HCT116 (cell line): Measurements from ENCODE around the gene EMC10. TPM values are rescaled to one million over a fixed set of nuclear protein-coding genes. Genes with fewer than 3 reads are reported as not detected.

Experiments used
- ATAC-seq: fragments of 200-7000 bp; cut with Tn5 transposase; 2 replicates; pipeline ENCODE4 v1.9.1; 2020; ENCODE audit warnings: mild to moderate bottlenecking, moderate library complexity
- BruUV-seq: library from RNA; stranded (reverse); fragments of 400-500 nt; replicated peaks from 2 replicates; lab custom pipeline; 2021; lab: Mats Ljungman, UMichigan
- CTCF ChIA-PET: fragments of 300-600 bp; sonication (Branson Sonifier 250); formaldehyde crosslinking; loops from one replicate; lab custom pipeline; 2021; ENCODE audit warnings: antibody characterized with exemption; lab: Charles Lee
- POLR2A ChIA-PET: fragments of 300-600, 350-600 bp; sonication (Branson Sonifier 250); formaldehyde crosslinking; loops from one replicate; lab custom pipeline; 2021; ENCODE audit warnings: antibody characterized with exemption; lab: Charles Lee
- RAD21 ChIA-PET, 2 experiments: fragments of 300-600 bp; sonication (Branson Sonifier 250); formaldehyde crosslinking; loops; one replicate each; lab custom pipeline; 2023; ENCODE audit warnings: low total read pairs in 2 of 2; ENCODE audit not compliant: uncharacterized antibody in 2 of 2, unreplicated experiment in 2 of 2, low non-redundant PET in 1 of 2; lab: Charles Lee
- DNase-seq: peaks from one replicate; pipeline ENCODE4 v3.0.0-alpha.2; 2010; ENCODE audit warnings: low read depth, low spot score
- H2AFZ ChIP-seq: fragments of 200-600 bp; shearing (Covaris generic), sonication (generic); 2 replicates; pipeline ENCODE4 v1.6.1; 2017; ENCODE audit warnings: low read depth, mixed run types, mixed read lengths, antibody characterized with exemption, low read length; ENCODE audit not compliant: poor library complexity, severe bottlenecking
- H3K27ac ChIP-seq: 2 replicates; pipeline ENCODE4 v1.5.1; 2012; ENCODE audit warnings: low read depth, low read length
- H3K27me3 ChIP-seq: fragments of 200-600 bp; sonication (generic); 2 replicates; pipeline ENCODE4 v1.6.1; 2016; ENCODE audit warnings: mixed run types, low read length, mixed read lengths; ENCODE audit not compliant: insufficient read depth
- H3K36me3 ChIP-seq, 2 experiments: fragments of 200-500 bp in 1 of 2; fragments of 200-600 bp in 1 of 2; sonication (Bioruptor generic) in 1 of 2; sonication (generic) in 1 of 2; 2 replicates each; pipeline versions ENCODE4 v1.5.1 to v1.6.1; 2014 to 2016; ENCODE audit warnings: low read length in 2 of 2, inconsistent platforms in 1 of 2, mixed read lengths in 1 of 2, mixed run types in 1 of 2; ENCODE audit not compliant: insufficient read depth in 2 of 2, control insufficient read depth in 1 of 2
- H3K4me1 ChIP-seq, 2 experiments: fragments of 200-600 bp in 1 of 2; sonication (generic) in 1 of 2; 2 replicates each; pipeline versions ENCODE4 v1.5.1 to v1.6.1; 2012 to 2017; ENCODE audit warnings: low read length in 2 of 2, inconsistent platforms in 1 of 2, mild to moderate bottlenecking in 1 of 2, mixed read lengths in 1 of 2, mixed run types in 1 of 2, moderate library complexity in 1 of 2; ENCODE audit not compliant: insufficient read depth in 2 of 2, control insufficient read depth in 1 of 2
- H3K4me2 ChIP-seq: fragments of 200-600 bp; sonication (generic); 2 replicates; pipeline ENCODE4 v1.6.1; 2017; ENCODE audit warnings: mixed run types, low read length, mixed read lengths
- H3K4me3 ChIP-seq, 2 experiments: fragments of 200-600 bp in 1 of 2; sonication (generic) in 1 of 2; replicated peaks in 1 of 2; 2 replicates each; pipeline ENCODE4 v1.5.1; 2011 to 2016; ENCODE audit warnings: low read length in 2 of 2, control low read depth in 1 of 2, low read depth in 1 of 2, mild to moderate bottlenecking in 1 of 2, mixed read lengths in 1 of 2, mixed run types in 1 of 2
- H3K79me2 ChIP-seq: fragments of 200-600 bp; sonication (generic); 2 replicates; pipeline ENCODE4 v1.6.1; 2017; ENCODE audit warnings: mild to moderate bottlenecking, mixed run types, low read length, moderate library complexity, mixed read lengths; ENCODE audit not compliant: insufficient read depth
- H3K9ac ChIP-seq: fragments of 200-600 bp; sonication (generic); 2 replicates; pipeline ENCODE4 v1.6.1; 2016; ENCODE audit warnings: low read length, mixed read lengths
- H3K9me2 ChIP-seq: fragments of 200-600 bp; sonication (generic), shearing (Covaris generic); 2 replicates; pipeline ENCODE4 v1.6.1; 2017; ENCODE audit warnings: mixed run types, mild to moderate bottlenecking, moderate library complexity; ENCODE audit not compliant: insufficient read depth
- H3K9me3 ChIP-seq, 2 experiments: fragments of 200-500 bp in 1 of 2; fragments of 200-600 bp in 1 of 2; sonication (Bioruptor generic) in 1 of 2; sonication (generic) in 1 of 2; 2 replicates each; pipeline ENCODE4 v1.6.1; 2014 to 2017; ENCODE audit warnings: low read length in 2 of 2, mixed read lengths in 2 of 2, inconsistent platforms in 1 of 2, low read depth in 1 of 2, mild to moderate bottlenecking in 1 of 2, mixed run types in 1 of 2, moderate library complexity in 1 of 2; ENCODE audit not compliant: control insufficient read depth in 1 of 2, insufficient read depth in 1 of 2
- H4K20me1 ChIP-seq: fragments of 200-600 bp; sonication (generic), shearing (Covaris generic); 2 replicates; pipeline ENCODE4 v1.6.1; 2017; ENCODE audit warnings: mixed run types, mild to moderate bottlenecking, moderate library complexity; ENCODE audit not compliant: insufficient read depth
- CBX3 ChIP-seq: IDR thresholded peaks from 2 replicates; pipeline ENCODE4 v1.6.1; 2012; ENCODE audit warnings: low read depth
- ELF1 ChIP-seq: IDR thresholded peaks from 2 replicates; pipeline ENCODE4 v1.6.1; 2012; ENCODE audit warnings: low read depth, borderline replicate concordance
- POLR2AphosphoS5 ChIP-seq: IDR thresholded peaks from 2 replicates; pipeline ENCODE4 v1.6.1; 2011; ENCODE audit warnings: mild to moderate bottlenecking, low read depth, low read length, moderate library complexity
- SP1 ChIP-seq: IDR thresholded peaks from 2 replicates; pipeline ENCODE4 v1.6.1; 2012; ENCODE audit warnings: low read depth
- TCF7L2 ChIP-seq: IDR thresholded peaks from 2 replicates; pipeline ENCODE4 v1.7.0; 2011; ENCODE audit warnings: borderline replicate concordance, inconsistent platforms; ENCODE audit not compliant: insufficient read depth, insufficient read length; ENCODE audit errors: extremely low read depth
- ZFX ChIP-seq: fragments of 450-650 bp; IDR thresholded peaks from 2 replicates; pipeline ENCODE4 v1.6.1; 2017
- intact Hi-C: fragments of 100-400 bp; cut with micrococcal nuclease; formaldehyde crosslinking; loops from 2 replicates; pipeline ENCODE4 v1.10.0; 2022
- total RNA-seq: library from RNA; stranded (reverse); gene quantifications from one replicate; pipeline ENCODE4 v1.2.1, GENCODE V29; 2021; ENCODE audit not compliant: unreplicated experiment
- TF ChIP-seq, protein P1 (sequence below): IDR thresholded peaks from 2 replicates; pipeline ENCODE4 v1.6.1; 2011; ENCODE audit warnings: mild to moderate bottlenecking, low read length, moderate library complexity; ENCODE audit not compliant: insufficient replicate concordance; ENCODE audit errors: extremely low read depth

EMC10 gene
- total RNA-seq, 1 experiment from 2014 or later = 92.4 TPM

DNA sequence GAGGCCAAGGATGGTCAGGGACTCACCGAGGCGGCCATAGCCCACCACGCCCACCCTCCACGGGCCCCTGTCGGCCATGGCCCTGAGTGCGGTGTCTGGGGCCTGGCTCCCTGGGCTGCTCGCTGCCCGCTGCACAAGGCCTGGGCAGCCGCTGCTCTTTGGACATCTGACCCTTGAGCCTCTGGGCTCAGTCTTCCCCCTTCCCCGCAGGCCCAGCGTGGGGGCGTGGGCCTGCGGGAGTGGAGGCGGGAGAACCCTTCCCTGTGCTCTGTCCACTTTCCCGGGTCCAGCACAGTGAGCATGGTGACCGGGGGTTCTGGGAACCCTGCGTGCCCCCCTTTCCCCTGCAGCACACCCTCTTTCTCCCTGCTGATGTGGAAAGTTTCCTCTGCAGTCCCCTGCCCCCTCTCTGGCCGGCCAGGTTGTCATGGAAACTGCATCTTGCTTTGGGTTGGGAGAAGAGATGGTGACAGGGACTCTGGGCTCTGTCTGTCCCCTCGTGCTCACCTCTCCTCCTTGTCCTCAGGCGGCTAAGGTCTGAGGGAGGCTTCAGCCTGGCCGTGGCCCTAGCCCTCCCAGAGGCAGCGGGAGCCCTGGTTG lies 37.5 kb downstream of the EMC10 start, which contains the start of gene ASPDH:
Gene ASPDH, minus strand, starts transcription at position 168 of the 600 bp plus-strand sequence. Its CDS starts 90 bp downstream, at position 78.
- CTCF ChIA-PET = no interaction called here
- BruUV-seq = no TSS peak
- ATAC-seq = no peak

DNA sequence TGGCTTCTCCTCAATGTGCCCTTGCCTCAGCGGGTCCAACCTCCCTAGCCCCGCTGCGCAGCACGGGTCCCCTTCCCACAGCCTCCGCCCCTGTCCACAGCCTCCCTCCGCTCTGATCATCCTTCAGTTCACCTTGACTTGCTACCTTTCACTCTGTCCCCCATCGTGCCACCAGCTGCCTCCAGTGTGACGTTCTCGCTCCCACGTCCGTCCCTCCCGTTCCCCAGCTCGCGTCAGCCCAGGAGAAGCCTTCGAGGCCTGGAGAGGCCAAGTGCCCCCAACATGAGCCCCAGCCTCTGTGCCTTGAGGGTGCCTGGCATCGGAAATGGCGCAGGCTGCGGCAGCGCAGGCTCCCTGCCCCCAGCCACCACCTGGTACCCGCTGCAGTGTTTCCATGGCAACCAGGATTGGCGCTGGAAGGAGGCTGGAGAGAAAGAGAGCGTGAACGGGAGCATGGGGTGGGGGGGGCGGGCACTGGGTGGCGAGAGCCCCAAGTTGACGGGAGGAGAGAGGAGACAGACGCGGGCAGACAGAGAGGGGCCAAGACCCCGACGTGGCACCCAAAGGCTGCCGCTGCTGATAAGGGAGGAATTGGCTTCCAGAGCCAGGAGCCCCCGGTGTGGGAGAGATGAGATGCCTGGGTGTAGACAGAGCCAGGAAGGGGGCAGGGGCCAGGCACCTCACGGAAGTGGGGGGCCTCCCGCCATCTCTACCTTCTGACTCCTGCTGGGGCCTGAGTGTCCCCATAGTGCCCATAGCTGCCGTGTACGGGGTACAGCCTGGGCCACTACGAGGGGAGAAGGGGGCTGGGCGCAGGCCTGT lies 38.2 kb downstream of the EMC10 start:
- ChIA-PET CTCF (no interaction called here), RAD21 (no interaction called here), POLR2A (no interaction called here)
- Histone ChIP-seq H3K36me3 (no peaks in the 10 kb centered on the region), H3K9ac (no peak overlapping the region), H3K79me2 (peaks cover 8% of the 10 kb centered on the region; the same call in 1 of the 2 replicates), H3K4me2 (no peak overlapping the region), H2AFZ (no peak overlapping the region), H3K27me3 (no peaks in the 10 kb centered on the region), H3K27ac (no peak overlapping the region), H3K4me3 (no peak overlapping the region), H4K20me1 (no peaks in the 10 kb centered on the region), H3K4me1 (peaks cover 3 to 15% of the 10 kb centered on the region in 2 experiments; a peak in 3 of 4 replicates), H3K9me3 (no peaks in the 10 kb centered on the region), H3K9me2 (no peaks in the 10 kb centered on the region)
- no TSS peak for BruUV-seq
- intact Hi-C loops = no loop called here
- TF ChIP-seq ZFX (no peak), SP1 (no peak), TCF7L2 (no peak), ELF1 (no peak)
- TF ChIP-seq, protein P1, sequence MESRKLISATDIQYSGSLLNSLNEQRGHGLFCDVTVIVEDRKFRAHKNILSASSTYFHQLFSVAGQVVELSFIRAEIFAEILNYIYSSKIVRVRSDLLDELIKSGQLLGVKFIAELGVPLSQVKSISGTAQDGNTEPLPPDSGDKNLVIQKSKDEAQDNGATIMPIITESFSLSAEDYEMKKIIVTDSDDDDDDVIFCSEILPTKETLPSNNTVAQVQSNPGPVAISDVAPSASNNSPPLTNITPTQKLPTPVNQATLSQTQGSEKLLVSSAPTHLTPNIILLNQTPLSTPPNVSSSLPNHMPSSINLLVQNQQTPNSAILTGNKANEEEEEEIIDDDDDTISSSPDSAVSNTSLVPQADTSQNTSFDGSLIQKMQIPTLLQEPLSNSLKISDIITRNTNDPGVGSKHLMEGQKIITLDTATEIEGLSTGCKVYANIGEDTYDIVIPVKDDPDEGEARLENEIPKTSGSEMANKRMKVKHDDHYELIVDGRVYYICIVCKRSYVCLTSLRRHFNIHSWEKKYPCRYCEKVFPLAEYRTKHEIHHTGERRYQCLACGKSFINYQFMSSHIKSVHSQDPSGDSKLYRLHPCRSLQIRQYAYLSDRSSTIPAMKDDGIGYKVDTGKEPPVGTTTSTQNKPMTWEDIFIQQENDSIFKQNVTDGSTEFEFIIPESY = no peak
- DNase-seq (no peak), ATAC-seq (no peak)

More for the DNA sequence above, 37.5 kb downstream of the EMC10 start, which contains the start of gene ASPDH:
- Histone ChIP-seq H3K9me3 (no peaks in the 10 kb centered on the region), H3K27me3 (no peaks in the 10 kb centered on the region), H4K20me1 (no peaks in the 10 kb centered on the region), H3K9ac (no peak within 1 kb of the TSS), H3K4me1 (peaks cover 3 to 15% of the 10 kb centered on the region in 2 experiments; a peak in 3 of 4 replicates), H3K27ac (no peak within 1 kb of the TSS), H3K4me3 (no peak within 1 kb of the TSS), H3K79me2 (peaks cover 8% of the 10 kb centered on the region; the same call in 1 of the 2 replicates), H3K9me2 (no peaks in the 10 kb centered on the region), H2AFZ (no peak within 1 kb of the TSS), H3K36me3 (no peaks in the 10 kb centered on the region), H3K4me2 (no peak within 1 kb of the TSS)
- no peak for DNase-seq
- TF ChIP-seq POLR2AphosphoS5 (0 out of 2 replicates have a peak, but pooled peaks have one; percentile 11), CBX3 (no peak)
- ChIA-PET RAD21 (no interaction called here), POLR2A (no interaction called here)
- intact Hi-C loops = no loop called here
